GM19025 (cell line): ENCODE measurements around the gene TRIM37.
"Not testable (repeated sequence)": the region's sequence is repeated elsewhere in the genome, so short reads cannot be mapped to it uniquely, and the experiment has no call there.

Experiments
- ATAC-seq: cut with Tn5 transposase; IDR thresholded peaks from one replicate; pipeline ENCODE4 v1.9.1; 2021; ENCODE audit warnings: mild to moderate bottlenecking, low read depth, moderate library complexity; ENCODE audit not compliant: unreplicated experiment

TRIM37 gene

GRCh38 chr17:58957725-58958073 lies 149.0 kb downstream of the TRIM37 start:
- ATAC-seq, result not testable (repeated sequence)

DNA sequence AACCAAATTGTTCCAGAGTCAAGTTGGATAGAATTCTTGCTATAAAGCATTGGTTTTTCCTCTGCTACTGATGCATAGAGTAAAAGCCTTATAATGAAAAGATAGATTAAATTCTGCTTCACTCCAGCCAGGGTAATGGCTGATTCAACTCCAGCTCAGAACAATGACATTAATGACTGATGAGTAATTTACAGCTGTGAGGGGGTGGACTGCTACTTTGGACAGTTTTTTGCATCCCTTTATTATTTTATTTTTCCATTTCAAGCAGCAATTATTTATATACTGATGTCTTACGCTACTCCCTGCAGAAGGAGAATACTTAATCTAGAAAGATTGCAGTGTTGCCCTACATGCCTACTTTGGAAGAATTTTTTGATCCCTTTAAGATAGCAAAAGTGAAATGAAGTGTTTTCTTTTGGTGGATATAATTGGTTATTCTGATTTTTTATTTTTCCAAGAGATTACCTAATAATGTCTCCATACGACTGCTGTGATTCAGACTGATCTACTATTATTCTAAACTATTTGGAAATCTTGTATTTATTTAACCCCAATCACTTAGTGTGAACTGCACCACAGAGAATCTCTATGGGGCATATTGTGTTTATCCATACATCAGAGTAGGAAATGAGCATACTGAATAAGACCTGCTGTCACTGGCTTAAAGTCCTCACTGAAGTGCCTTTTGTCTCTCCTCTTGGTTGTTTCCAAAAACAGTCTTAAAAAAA lies 149.5 kb downstream of the TRIM37 start:
- ATAC-seq, result no peak

DNA sequence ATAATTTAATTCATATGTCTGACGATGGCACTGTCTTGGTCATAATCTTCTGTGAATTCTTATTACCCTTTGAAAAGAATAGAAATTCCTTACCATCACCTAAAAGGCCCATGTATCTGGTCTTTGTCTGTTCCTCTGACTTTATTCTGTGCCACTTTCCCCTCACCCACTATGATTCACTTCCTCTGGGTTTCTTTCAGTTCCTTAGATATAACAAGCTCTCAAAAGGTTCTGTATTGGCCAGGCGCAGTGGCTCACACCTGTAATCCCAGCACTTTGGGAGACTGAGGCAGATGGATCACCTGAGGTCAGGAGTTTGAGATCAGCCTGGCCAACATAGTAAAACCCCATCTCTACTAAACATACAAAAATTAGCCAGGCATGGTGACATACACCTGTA lies 152.3 kb downstream of the TRIM37 start:
- not testable (repeated sequence) for ATAC-seq

DNA sequence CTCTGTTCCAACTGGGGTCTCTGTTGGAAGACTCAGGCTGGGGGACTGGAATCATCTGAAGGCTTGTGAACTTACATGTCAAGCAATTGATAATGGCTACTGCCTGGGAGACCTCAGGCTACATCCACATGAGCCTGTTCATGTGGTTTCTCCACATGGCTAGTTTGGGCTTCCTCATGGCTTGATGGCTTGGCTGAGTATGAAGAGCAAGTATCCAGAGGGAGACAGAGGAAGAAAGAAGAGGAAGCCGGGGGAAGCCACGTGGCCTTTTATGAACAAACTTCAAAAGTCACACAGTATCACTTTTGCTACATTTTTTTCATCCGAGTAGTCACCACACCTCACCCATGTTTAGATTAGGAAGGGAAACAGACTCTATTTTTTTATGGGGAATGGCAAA lies 158.9 kb downstream of the TRIM37 start:
- ATAC-seq, result no peak

DNA sequence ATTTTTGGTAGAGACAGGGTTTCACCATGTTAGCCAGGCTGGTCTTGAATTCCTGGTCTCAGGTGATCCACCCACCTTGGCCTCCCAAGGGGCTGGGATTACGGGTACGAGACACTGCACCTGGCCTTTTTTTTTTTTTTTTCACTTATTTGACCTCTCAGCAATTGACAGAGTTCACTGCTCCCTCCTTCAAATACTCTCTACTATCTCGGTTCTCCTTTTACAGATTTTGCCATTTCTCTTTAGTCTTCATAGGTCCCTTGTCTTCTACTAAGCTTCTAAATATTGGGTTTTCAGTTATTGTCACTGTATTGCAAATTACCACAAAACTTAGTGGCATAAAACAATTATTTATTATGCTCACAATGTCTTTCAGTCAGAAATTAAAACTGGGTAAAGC lies 159.3 kb downstream of the TRIM37 start:
- ATAC-seq, result no peak

DNA sequence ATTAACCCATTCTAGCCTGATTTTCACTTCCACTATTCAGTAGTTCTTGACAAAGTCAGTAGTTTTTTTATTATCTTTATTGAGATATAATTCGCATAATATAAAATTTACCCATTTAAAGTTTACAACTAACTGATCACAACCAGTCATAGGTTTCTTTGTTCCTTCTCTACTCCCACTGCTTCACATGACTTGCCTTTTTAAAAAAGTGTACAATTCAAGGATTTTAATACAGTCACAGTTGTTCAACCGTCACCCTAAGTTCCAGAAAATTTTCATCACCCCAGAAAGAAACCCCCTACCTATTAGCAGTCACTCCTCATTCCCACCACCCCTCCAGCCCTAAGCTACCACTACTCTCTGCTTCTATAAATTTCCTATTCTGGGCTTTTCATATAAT lies 162.5 kb downstream of the TRIM37 start:
- no peak for ATAC-seq

DNA sequence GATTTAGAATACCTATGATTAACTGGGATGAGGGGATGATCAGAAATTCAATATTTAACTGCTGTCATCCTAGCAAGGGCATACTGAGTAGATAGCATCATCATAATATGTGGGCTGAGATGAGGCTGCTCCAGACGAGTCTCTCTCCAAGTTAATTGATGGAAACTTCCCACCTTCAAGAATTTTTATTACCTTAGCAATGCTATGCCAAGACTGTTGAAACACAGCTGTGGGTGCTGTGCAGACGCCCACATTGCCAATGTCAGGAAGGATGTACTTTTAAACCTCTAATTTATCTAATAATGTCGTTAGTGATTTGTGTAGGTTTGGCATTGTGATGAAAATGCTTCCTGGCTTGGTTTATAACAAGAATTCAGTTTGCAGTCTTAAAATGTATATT lies 170.4 kb downstream of the TRIM37 start:
- ATAC-seq, result no peak

GRCh38 chr17:58932956-58933355 lies 173.7 kb downstream of the TRIM37 start:
- no peak for ATAC-seq
